ENCODE measurements around the gene INSR. TPM values are rescaled to one million over a fixed set of nuclear protein-coding genes. Genes with fewer than 3 reads are reported as not detected.

INSR gene
- polyA plus RNA-seq, 1 of the 3 experiments (the other 2 are of a cell fraction): 3.6 TPM

GRCh38 chr19:7197119-7197759, 97.0 kb downstream of the INSR start:
- H3K27me3 ChIP-seq (ENCODE audit: insufficient read depth): no peaks in the 10 kb centered on the region
- peaks cover 3% of the 10 kb centered on the region in 2 experiments; a peak in 1 of 4 replicates for H3K4me1 ChIP-seq (ENCODE audit: control insufficient read depth in 1 of 2, insufficient read depth in 2 of 2, low read depth in 1 of 2, low read length in 1 of 2)
- peak overlapping the region; percentile 29 to 33; a peak in 2 of 4 replicates for H3K27ac ChIP-seq (ENCODE audit: low read depth in 2 of 2, low read length in 1 of 2)
- TF ChIP-seq NRF1 (IDR thresholded peaks at IDR 0.05; ENCODE audit: low read depth, low read length) (no peak), USF1 (IDR thresholded peaks at IDR 0.05; ENCODE audit: borderline replicate concordance, low read depth) (no peak), MXI1 (IDR thresholded peaks at IDR 0.05; ENCODE audit: low read depth, low read length) (0 out of 2 replicates have a peak, but pooled peaks have one; percentile 26), RAD21 (IDR thresholded peaks at IDR 0.05; ENCODE audit: low read length) (no peak), POLR2AphosphoS5 (IDR thresholded peaks at IDR 0.05; ENCODE audit: low read depth, low read length) (no peak), TCF12 (IDR thresholded peaks at IDR 0.05) (peak; percentile 22; the same call in 1 of the 2 replicates), FOSL2 (IDR thresholded peaks at IDR 0.05; ENCODE audit: borderline replicate concordance, low read depth) (peak; percentile 41; the same call in 1 of the 2 replicates), YY1 (IDR thresholded peaks at IDR 0.05; ENCODE audit: low read depth) (0 out of 2 replicates have a peak, but pooled peaks have one; percentile 38), EP300 (IDR thresholded peaks at IDR 0.05; ENCODE audit: borderline replicate concordance in 1 of 2, low read depth in 1 of 2, low read length in 1 of 2) (peak in 1 of 2 experiments; percentile 27; a peak in 1 of 4 replicates), PBX3 (IDR thresholded peaks at IDR 0.05) (peak; percentile 18; the same call in 1 of the 2 replicates)
- H3F3A ChIP-seq (replicated peaks; ENCODE audit: insufficient read depth): peaks cover 5% of the 10 kb centered on the region
- POLR2A ChIA-PET: interaction anchor here (0.6 kb wide), 1 partner anchor 98 kb away, joined by 3 read pairs; no protein-coding TSS in a partner anchor
- H3K4me3 ChIP-seq (ENCODE audit: low read depth in 2 of 2, low read length in 1 of 2): peak overlapping the region; percentile 55 to 58
- CTCF ChIA-PET: interaction anchor here (1.2 kb wide), 1 partner anchor 9 kb away, joined by 3 read pairs; no protein-coding TSS in a partner anchor
- H3K36me3 ChIP-seq (replicated peaks in 1 of 2; ENCODE audit: control insufficient read depth in 1 of 2, insufficient read depth in 2 of 2, low read length in 1 of 2): no peaks in the 10 kb centered on the region
- H2AFZ ChIP-seq (ENCODE audit: low read depth): peak overlapping the region; percentile 82; the same call in 1 of the 2 replicates
- no peak overlapping the region for H3K9ac ChIP-seq
- H3K9me3 ChIP-seq: no peaks in the 10 kb centered on the region
- H3K4me2 ChIP-seq: peak overlapping the region; percentile 73
- no peaks in the 10 kb centered on the region for H3K9me2 ChIP-seq
- WGBS (ENCODE audit: low lambda C conversion rate): 3% methylated on average over 25 of the region's 27 CpGs
- H3K79me2 ChIP-seq (ENCODE audit: insufficient read depth): no peaks in the 10 kb centered on the region
- H4K20me1 ChIP-seq (ENCODE audit: insufficient read depth): no peaks in the 10 kb centered on the region
- peak; percentile 90 for DNase-seq

GRCh38 chr19:7196763-7197118, 97.5 kb downstream of the INSR start:
- Histone ChIP-seq H2AFZ (ENCODE audit: low read depth) (peak overlapping the region; percentile 82; the same call in 1 of the 2 replicates), H3K36me3 (replicated peaks in 1 of 2; ENCODE audit: control insufficient read depth in 1 of 2, insufficient read depth in 2 of 2, low read length in 1 of 2) (no peaks in the 10 kb centered on the region), H3K27me3 (ENCODE audit: insufficient read depth) (no peaks in the 10 kb centered on the region), H3F3A (replicated peaks; ENCODE audit: insufficient read depth) (peaks cover 5% of the 10 kb centered on the region), H3K9me2 (no peaks in the 10 kb centered on the region), H3K9me3 (no peaks in the 10 kb centered on the region), H3K27ac (ENCODE audit: low read depth in 2 of 2, low read length in 1 of 2) (peak overlapping the region; percentile 29 to 33; a peak in 2 of 4 replicates), H3K79me2 (ENCODE audit: insufficient read depth) (no peaks in the 10 kb centered on the region), H3K9ac (no peak overlapping the region), H3K4me2 (peak overlapping the region; percentile 73), H3K4me1 (ENCODE audit: control insufficient read depth in 1 of 2, insufficient read depth in 2 of 2, low read depth in 1 of 2, low read length in 1 of 2) (peaks cover 3% of the 10 kb centered on the region in 2 experiments; a peak in 1 of 4 replicates), H3K4me3 (ENCODE audit: low read depth in 2 of 2, low read length in 1 of 2) (peak overlapping the region; percentile 55 to 58), H4K20me1 (ENCODE audit: insufficient read depth) (no peaks in the 10 kb centered on the region)
- POLR2A ChIA-PET: interaction anchor here (0.6 kb wide), 1 partner anchor 98 kb away, joined by 3 read pairs; no protein-coding TSS in a partner anchor
- 37% methylated on average over 8 of the region's 8 CpGs for WGBS (ENCODE audit: low lambda C conversion rate)
- CTCF ChIA-PET: interaction anchor here (1.2 kb wide), 1 partner anchor 9 kb away, joined by 3 read pairs; no protein-coding TSS in a partner anchor
- TF ChIP-seq RAD21 (IDR thresholded peaks at IDR 0.05; ENCODE audit: low read length) (no peak), GABPA (IDR thresholded peaks at IDR 0.05; ENCODE audit: low read depth) (no peak), USF2 (IDR thresholded peaks at IDR 0.05; ENCODE audit: borderline replicate concordance, low read depth, low read length) (no peak), EZH2phosphoT487 (IDR thresholded peaks at IDR 0.05; ENCODE audit: borderline replicate concordance, low read depth) (no peak), POLR2AphosphoS5 (IDR thresholded peaks at IDR 0.05; ENCODE audit: low read depth, low read length) (no peak), REST (IDR thresholded peaks at IDR 0.05; ENCODE audit: low read depth, low read length) (no peak), PBX3 (IDR thresholded peaks at IDR 0.05) (no peak), MXI1 (IDR thresholded peaks at IDR 0.05; ENCODE audit: low read depth, low read length) (no peak; the same call in 1 of the 2 replicates), ELF1 (IDR thresholded peaks at IDR 0.05) (no peak)
- DNase-seq: no peak
